DND-41 (cell line): Measurements from ENCODE around the gene TRIP11.

Experiments used
- ATAC-seq: fragments of 200-7000 bp; cut with Tn5 transposase; 3 replicates; pipeline ENCODE4 v1.9.1; 2021; ENCODE audit warnings: low read depth; ENCODE audit not compliant: insufficient read depth
- DNase-seq: peaks from one replicate; pipeline ENCODE4 v3.0.0-alpha.2; 2020
- H2AFZ ChIP-seq: 2 replicates; pipeline ENCODE4 v1.6.0; 2012; ENCODE audit warnings: low read depth, low read length
- H3K27ac ChIP-seq: 2 replicates; pipeline ENCODE4 v1.5.1; 2012; ENCODE audit warnings: low read length, inconsistent platforms
- H3K27me3 ChIP-seq: fragments of 200-600 bp; sonication (generic); 2 replicates; pipeline ENCODE4 v1.6.0; 2012; ENCODE audit warnings: low read length, mild to moderate bottlenecking, inconsistent platforms; ENCODE audit not compliant: insufficient read depth, poor library complexity
- H3K36me3 ChIP-seq: 2 replicates; pipeline ENCODE4 v1.5.1; 2012; ENCODE audit warnings: low read length, inconsistent platforms; ENCODE audit not compliant: insufficient read depth
- H3K4me1 ChIP-seq: 2 replicates; pipeline ENCODE4 v1.5.1; 2012; ENCODE audit warnings: mild to moderate bottlenecking, low read length; ENCODE audit not compliant: insufficient read depth
- H3K4me2 ChIP-seq: 2 replicates; pipeline ENCODE4 v1.6.0; 2012; ENCODE audit warnings: mild to moderate bottlenecking, moderate library complexity, low read length, inconsistent platforms; ENCODE audit not compliant: insufficient read depth
- H3K4me3 ChIP-seq, 2 experiments: fragments of 200-600 bp in 1 of 2; shearing (Covaris generic) in 1 of 2; 2 replicates each; pipeline ENCODE4 v1.5.1; 2012 to 2016; ENCODE audit warnings: inconsistent platforms in 2 of 2, low read length in 2 of 2, mild to moderate bottlenecking in 2 of 2, low read depth in 1 of 2, moderate library complexity in 1 of 2
- H3K79me2 ChIP-seq: 2 replicates; pipeline ENCODE4 v1.6.0; 2012; ENCODE audit warnings: low read length, inconsistent platforms; ENCODE audit not compliant: insufficient read depth
- H3K9ac ChIP-seq: 2 replicates; pipeline ENCODE4 v1.6.0; 2012; ENCODE audit warnings: low read depth, mild to moderate bottlenecking, inconsistent platforms, low read length, moderate library complexity
- H3K9me3 ChIP-seq: 2 replicates; pipeline ENCODE4 v1.5.1; 2012; ENCODE audit warnings: low read length, moderate library complexity, mild to moderate bottlenecking, inconsistent platforms; ENCODE audit not compliant: insufficient read depth, severe bottlenecking
- H4K20me1 ChIP-seq: 2 replicates; pipeline ENCODE4 v1.6.0; 2012; ENCODE audit warnings: low read length; ENCODE audit not compliant: insufficient read depth
- EZH2 ChIP-seq: IDR thresholded peaks from 3 replicates; pipeline ENCODE4 v1.6.1; 2012; ENCODE audit warnings: borderline replicate concordance, low read depth, mild to moderate bottlenecking, moderate library complexity, low read length, inconsistent platforms; ENCODE audit not compliant: severe bottlenecking
- TF ChIP-seq, protein P1 (sequence below): IDR thresholded peaks from 2 replicates; pipeline ENCODE4 v1.5.1; 2012; ENCODE audit warnings: borderline replicate concordance, low read length, moderate library complexity, mild to moderate bottlenecking; ENCODE audit not compliant: poor library complexity, severe bottlenecking; ENCODE audit errors: extremely low read depth

TRIP11 gene

DNA sequence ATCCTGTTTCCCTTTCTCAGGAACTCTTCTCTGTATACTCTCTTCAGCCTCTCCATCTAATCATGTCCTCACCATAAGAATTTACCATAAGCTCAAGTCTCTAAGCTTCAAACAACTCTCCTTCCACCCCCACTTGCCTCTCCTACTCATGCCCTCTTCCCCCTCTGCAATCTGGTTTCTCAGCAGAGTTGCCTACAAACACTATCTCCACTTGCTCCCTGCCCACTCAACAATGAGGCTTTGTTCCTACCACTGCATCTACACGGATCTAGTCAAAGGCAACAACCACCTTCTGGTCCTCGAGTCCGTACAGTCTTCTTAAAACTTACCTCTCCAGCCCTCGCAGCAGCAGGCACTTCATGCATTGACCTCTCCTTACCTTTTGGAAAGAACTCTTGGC, 75.1 kb downstream of the TRIP11 start:
- Histone ChIP-seq H3K9ac (no peak overlapping the region), H4K20me1 (no peaks in the 10 kb centered on the region), H3K4me1 (no peaks in the 10 kb centered on the region), H3K27ac (no peak overlapping the region), H3K27me3 (no peaks in the 10 kb centered on the region), H3K36me3 (peaks cover 16% of the 10 kb centered on the region), H3K4me2 (no peak overlapping the region), H3K79me2 (no peaks in the 10 kb centered on the region), H3K9me3 (no peaks in the 10 kb centered on the region), H2AFZ (no peak overlapping the region), H3K4me3 (no peak overlapping the region)
- no peak for TF ChIP-seq EZH2
- TF ChIP-seq, protein P1, sequence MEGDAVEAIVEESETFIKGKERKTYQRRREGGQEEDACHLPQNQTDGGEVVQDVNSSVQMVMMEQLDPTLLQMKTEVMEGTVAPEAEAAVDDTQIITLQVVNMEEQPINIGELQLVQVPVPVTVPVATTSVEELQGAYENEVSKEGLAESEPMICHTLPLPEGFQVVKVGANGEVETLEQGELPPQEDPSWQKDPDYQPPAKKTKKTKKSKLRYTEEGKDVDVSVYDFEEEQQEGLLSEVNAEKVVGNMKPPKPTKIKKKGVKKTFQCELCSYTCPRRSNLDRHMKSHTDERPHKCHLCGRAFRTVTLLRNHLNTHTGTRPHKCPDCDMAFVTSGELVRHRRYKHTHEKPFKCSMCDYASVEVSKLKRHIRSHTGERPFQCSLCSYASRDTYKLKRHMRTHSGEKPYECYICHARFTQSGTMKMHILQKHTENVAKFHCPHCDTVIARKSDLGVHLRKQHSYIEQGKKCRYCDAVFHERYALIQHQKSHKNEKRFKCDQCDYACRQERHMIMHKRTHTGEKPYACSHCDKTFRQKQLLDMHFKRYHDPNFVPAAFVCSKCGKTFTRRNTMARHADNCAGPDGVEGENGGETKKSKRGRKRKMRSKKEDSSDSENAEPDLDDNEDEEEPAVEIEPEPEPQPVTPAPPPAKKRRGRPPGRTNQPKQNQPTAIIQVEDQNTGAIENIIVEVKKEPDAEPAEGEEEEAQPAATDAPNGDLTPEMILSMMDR, result no peak
- ATAC-seq, result no peak
- no peak for DNase-seq

DNA sequence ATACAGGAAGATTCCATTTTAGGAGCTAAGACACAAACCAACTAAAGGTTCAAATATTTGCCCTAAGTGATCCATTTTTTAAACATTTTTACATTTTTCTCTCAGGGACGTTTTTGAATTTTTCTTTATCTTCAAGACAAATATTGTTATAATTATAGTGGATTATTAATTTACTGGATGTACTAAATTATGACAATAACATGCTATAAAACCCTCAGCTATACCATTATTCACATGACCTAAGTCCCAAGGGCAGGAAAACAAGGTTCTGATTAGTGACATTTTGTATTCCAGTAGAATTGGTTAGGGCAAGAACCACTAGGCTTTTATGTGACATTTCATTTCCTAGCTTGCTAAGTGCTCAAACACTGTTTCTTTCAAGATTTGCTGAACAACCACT, 75.8 kb downstream of the TRIP11 start:
- H3K4me2 ChIP-seq, result no peak overlapping the region
- no peak for TF ChIP-seq EZH2
- TF ChIP-seq, protein P1, result no peak
- H3K36me3 ChIP-seq, result peaks cover 9% of the 10 kb centered on the region
- no peaks in the 10 kb centered on the region for H3K79me2 ChIP-seq
- no peaks in the 10 kb centered on the region for H3K27me3 ChIP-seq
- H3K4me1 ChIP-seq, result no peaks in the 10 kb centered on the region
- H3K9me3 ChIP-seq, result no peaks in the 10 kb centered on the region
- H4K20me1 ChIP-seq, result no peaks in the 10 kb centered on the region
- H3K27ac ChIP-seq, result no peak overlapping the region
- H3K9ac ChIP-seq, result no peak overlapping the region
- DNase-seq (no peak), ATAC-seq (no peak)
- no peak overlapping the region for H3K4me3 ChIP-seq
- H2AFZ ChIP-seq, result no peak overlapping the region

DNA sequence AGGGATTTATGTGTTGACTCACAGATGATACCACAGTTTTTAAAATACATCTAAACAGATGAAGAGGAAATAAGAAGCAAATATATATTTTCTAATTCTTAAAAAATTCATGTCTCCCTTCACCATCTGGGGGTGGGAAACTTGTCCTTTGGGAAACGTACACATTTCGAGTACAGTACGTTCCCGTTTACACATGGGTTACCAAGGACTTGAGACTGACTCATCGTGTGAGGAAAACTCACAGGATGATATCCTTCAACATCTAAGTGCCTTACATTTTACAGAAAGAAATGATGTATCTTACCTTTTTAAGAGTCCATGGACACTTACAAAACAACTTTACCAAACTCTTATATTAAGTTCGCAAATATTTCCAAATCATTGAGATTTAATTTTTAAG, 76.4 kb downstream of the TRIP11 start:
- Histone ChIP-seq H3K27ac (no peak overlapping the region), H3K9me3 (no peaks in the 10 kb centered on the region), H2AFZ (no peak overlapping the region), H3K4me1 (no peaks in the 10 kb centered on the region), H3K79me2 (no peaks in the 10 kb centered on the region), H3K27me3 (no peaks in the 10 kb centered on the region), H4K20me1 (no peaks in the 10 kb centered on the region), H3K4me3 (no peak overlapping the region), H3K9ac (no peak overlapping the region), H3K4me2 (no peak overlapping the region), H3K36me3 (peaks cover 3% of the 10 kb centered on the region; the same call in 1 of the 2 replicates)
- TF ChIP-seq, protein P1, result no peak
- no peak for TF ChIP-seq EZH2
- ATAC-seq (no peak), DNase-seq (no peak)
